ACC112 (cell line): ENCODE data around the gene ASB10.

Experiments
- H2AFZ ChIP-seq: fragments of 200-600 bp; sonication (generic); one replicate; pipeline ENCODE4 v1.6.0; 2017; ENCODE audit warnings: antibody characterized with exemption, low read length; ENCODE audit not compliant: unreplicated experiment
- H3K27ac ChIP-seq: fragments of 200-600 bp; sonication (generic); 2 replicates; pipeline ENCODE4 v1.5.1; 2014; ENCODE audit warnings: low read depth, mild to moderate bottlenecking, antibody characterized with exemption, low read length, moderate library complexity
- H3K27me3 ChIP-seq: fragments of 200-600 bp; sonication (generic); 2 replicates; pipeline ENCODE4 v1.6.1; 2014; ENCODE audit warnings: mild to moderate bottlenecking, antibody characterized with exemption, low read length, moderate library complexity, mixed read lengths; ENCODE audit not compliant: insufficient read depth
- H3K36me3 ChIP-seq: fragments of 200-600 bp; sonication (generic); 2 replicates; pipeline ENCODE4 v1.6.1; 2016; ENCODE audit warnings: mild to moderate bottlenecking, antibody characterized with exemption, low read length, moderate library complexity, mixed read lengths; ENCODE audit not compliant: insufficient read depth
- H3K4me1 ChIP-seq: fragments of 200-600 bp; sonication (generic); one replicate; pipeline ENCODE4 v1.6.1; 2016; ENCODE audit warnings: low read length, mixed read lengths; ENCODE audit not compliant: insufficient read depth, unreplicated experiment, control insufficient read depth
- H3K4me3 ChIP-seq: fragments of 200-600 bp; sonication (generic); 2 replicates; pipeline ENCODE4 v1.5.1; 2014; ENCODE audit warnings: mild to moderate bottlenecking, low read depth, low read length
- H3K79me2 ChIP-seq: fragments of 200-600 bp; sonication (generic); one replicate; pipeline ENCODE4 v1.6.0; 2016; ENCODE audit warnings: low read length; ENCODE audit not compliant: control insufficient read depth, unreplicated experiment, insufficient read depth

ASB10 gene

GRCh38 chr7:151228024-151228866 is 41.2 kb upstream of the ASB10 start:
- peak overlapping the region; percentile 91 for H3K4me3 ChIP-seq
- no peaks in the 10 kb centered on the region for H3K27me3 ChIP-seq
- peak overlapping the region; percentile 79 for H2AFZ ChIP-seq
- H3K27ac ChIP-seq = 0 out of 2 replicates have a peak overlapping the region, but pooled peaks have one; percentile 48
- H3K79me2 ChIP-seq = peaks cover 34% of the 10 kb centered on the region
- H3K36me3 ChIP-seq = peaks cover 9% of the 10 kb centered on the region; the same call in 1 of the 2 replicates
- H3K4me1 ChIP-seq = peaks cover 32% of the 10 kb centered on the region

DNA sequence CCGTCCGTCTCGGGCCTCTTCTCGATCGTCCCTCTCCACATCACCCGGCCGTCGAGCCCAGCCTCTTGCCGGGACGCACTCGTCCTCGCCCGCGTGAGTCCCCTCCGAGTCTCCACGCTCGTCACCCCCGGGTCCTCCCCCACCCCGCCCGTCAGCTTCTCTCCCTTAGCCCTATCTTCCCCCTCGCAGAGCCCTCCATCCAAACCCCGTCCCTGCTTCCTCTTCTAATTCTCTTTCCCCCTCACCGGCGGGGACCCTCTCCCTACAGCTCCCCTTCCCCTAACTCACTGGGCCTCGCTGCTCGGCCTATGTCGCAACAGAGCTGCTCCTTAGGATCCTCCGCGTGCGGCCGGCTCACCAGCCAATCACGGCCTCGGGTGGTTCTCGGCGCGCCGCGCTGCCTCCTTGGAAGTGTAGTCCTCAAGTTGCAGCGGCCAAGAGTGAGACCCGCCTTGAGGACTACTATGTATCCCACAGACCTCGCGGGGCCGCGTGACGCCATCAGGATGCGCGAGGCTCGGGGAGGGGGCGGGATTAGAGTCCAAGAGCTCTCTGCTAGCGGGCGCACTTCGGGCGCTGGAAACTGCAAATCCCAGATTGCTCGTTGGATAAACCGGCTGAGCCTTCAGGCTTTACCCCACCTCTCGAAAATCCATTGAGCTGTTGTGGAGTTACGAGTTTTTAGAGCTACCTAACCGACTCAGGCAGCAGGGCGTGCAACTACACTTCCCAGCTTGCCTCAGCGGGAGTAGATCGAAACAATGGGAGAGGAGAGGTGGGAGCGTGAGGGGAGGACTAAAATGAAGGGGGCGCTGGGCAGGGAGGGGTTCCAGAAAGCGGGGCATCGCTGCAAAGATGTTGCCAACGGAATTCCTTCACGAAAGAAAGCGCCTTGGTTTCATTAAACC is 40.1 kb upstream of the ASB10 start, which contains the start of gene ABCF2:
ABCF2 (minus strand) TSS at position 331 of the 908 bp plus-strand sequence. CDS start 747 bp downstream, outside the sequence.
- Histone ChIP-seq H2AFZ (peak within 1 kb of the TSS; percentile 81), H3K27me3 (no peaks in the 10 kb centered on the region), H3K36me3 (peaks cover 19% of the 10 kb centered on the region), H3K27ac (peak within 1 kb of the TSS; percentile 48), H3K4me1 (peaks cover 32% of the 10 kb centered on the region), H3K79me2 (peaks cover 24% of the 10 kb centered on the region), H3K4me3 (peak within 1 kb of the TSS; percentile 91)

- Histone ChIP-seq H3K79me2 (peaks cover 24% of the 10 kb centered on the region), H3K27me3 (no peaks in the 10 kb centered on the region), H3K4me3 (peak overlapping the region; percentile 91), H3K4me1 (peaks cover 28% of the 10 kb centered on the region), H3K36me3 (peaks cover 22% of the 10 kb centered on the region), H2AFZ (peak overlapping the region; percentile 81), H3K27ac (peak overlapping the region; percentile 41; the same call in 1 of the 2 replicates)
Measured at GRCh38 chr7:151226560-151226874, 39.5 kb upstream of the ASB10 start.

DNA sequence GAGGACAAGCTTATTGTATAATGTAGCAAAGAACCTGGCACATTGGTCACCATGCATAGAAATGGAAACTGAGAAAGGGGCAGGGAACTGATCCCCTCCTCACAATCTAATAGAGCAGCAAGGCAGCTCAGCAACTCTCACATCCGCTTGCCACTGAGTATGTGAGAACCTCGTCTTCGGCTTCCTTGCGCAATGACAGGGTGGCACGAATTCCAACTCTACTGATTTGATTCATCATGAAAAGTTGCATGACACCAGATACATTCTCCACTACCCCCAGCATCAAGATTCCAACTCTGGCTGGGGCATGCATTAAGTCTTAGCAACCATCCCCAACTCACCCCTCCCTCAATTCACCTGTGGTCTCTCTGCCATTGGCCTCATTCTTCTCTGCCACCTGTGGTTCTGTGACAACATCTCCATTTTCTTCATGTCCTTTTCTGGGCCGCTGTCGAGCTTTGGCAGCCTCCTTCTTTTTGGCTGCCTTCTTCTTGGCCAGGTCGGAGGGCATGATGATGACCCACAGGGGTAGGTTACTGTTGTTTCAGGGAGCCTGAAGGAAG is 39.0 kb upstream of the ASB10 start:
- peak overlapping the region; percentile 41; the same call in 1 of the 2 replicates for H3K27ac ChIP-seq
- peak overlapping the region; percentile 81 for H2AFZ ChIP-seq
- peaks cover 22% of the 10 kb centered on the region for H3K36me3 ChIP-seq
- peaks cover 23% of the 10 kb centered on the region for H3K4me1 ChIP-seq
- H3K79me2 ChIP-seq = peaks cover 24% of the 10 kb centered on the region
- no peaks in the 10 kb centered on the region for H3K27me3 ChIP-seq
- peak overlapping the region; percentile 91 for H3K4me3 ChIP-seq

- H3K27me3 ChIP-seq = no peaks in the 10 kb centered on the region
- peaks cover 24% of the 10 kb centered on the region for H3K79me2 ChIP-seq
- H3K4me3 ChIP-seq = no peak overlapping the region
- peaks cover 31% of the 10 kb centered on the region for H3K36me3 ChIP-seq
- H3K4me1 ChIP-seq = peaks cover 22% of the 10 kb centered on the region
- no peak overlapping the region for H2AFZ ChIP-seq
- H3K27ac ChIP-seq = no peak overlapping the region
Measured at GRCh38 chr7:151223728-151224127, 36.7 kb upstream of the ASB10 start.

- H3K4me1 ChIP-seq = no peaks in the 10 kb centered on the region
- H3K27ac ChIP-seq = no peak overlapping the region
- no peaks in the 10 kb centered on the region for H3K79me2 ChIP-seq
- no peaks in the 10 kb centered on the region for H3K27me3 ChIP-seq
- no peak overlapping the region for H3K4me3 ChIP-seq
- H2AFZ ChIP-seq = no peak overlapping the region
- peaks cover 43% of the 10 kb centered on the region for H3K36me3 ChIP-seq
Measured at GRCh38 chr7:151218170-151218569, 31.1 kb upstream of the ASB10 start.

GRCh38 chr7:151215396-151215795 is 28.3 kb upstream of the ASB10 start:
- H3K4me1 ChIP-seq = no peaks in the 10 kb centered on the region
- no peak overlapping the region for H3K4me3 ChIP-seq
- H3K79me2 ChIP-seq = no peaks in the 10 kb centered on the region
- H2AFZ ChIP-seq = no peak overlapping the region
- H3K27me3 ChIP-seq = no peaks in the 10 kb centered on the region
- H3K36me3 ChIP-seq = peaks cover 29% of the 10 kb centered on the region; the same call in 1 of the 2 replicates
- no peak overlapping the region for H3K27ac ChIP-seq

DNA sequence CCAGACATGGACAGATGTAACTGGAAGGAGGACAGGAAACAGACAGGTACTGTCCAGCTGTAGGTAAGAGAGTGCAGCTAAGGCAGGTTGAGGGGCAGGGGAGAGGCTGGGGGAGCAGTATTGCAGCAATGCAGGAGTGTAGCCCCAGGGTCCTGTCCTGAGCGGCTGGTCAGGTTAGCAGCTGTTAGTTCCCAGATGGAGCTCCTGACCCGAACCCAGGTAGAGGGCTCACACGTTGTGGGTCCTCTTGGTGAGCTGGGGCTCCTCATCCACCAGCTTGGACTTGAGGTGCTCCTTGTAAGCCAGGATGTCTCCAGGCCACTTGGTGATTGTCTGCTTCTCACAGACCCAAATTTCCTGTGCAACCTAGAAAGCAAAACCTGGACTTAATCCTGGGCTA is 26.8 kb upstream of the ASB10 start:
- H3K36me3 ChIP-seq = peaks cover 24% of the 10 kb centered on the region; the same call in 1 of the 2 replicates

GRCh38 chr7:151212626-151213025 is 25.6 kb upstream of the ASB10 start:
- Histone ChIP-seq H3K4me1 (no peaks in the 10 kb centered on the region), H3K4me3 (no peak overlapping the region), H3K36me3 (peaks cover 16% of the 10 kb centered on the region; the same call in 1 of the 2 replicates), H3K27me3 (no peaks in the 10 kb centered on the region), H3K79me2 (no peaks in the 10 kb centered on the region), H2AFZ (no peak overlapping the region), H3K27ac (no peak overlapping the region)

More for the DNA sequence above, 26.8 kb upstream of the ASB10 start:
- H2AFZ ChIP-seq = no peak overlapping the region
- H3K27me3 ChIP-seq = no peaks in the 10 kb centered on the region
- H3K4me1 ChIP-seq = no peaks in the 10 kb centered on the region
- H3K4me3 ChIP-seq = no peak overlapping the region
- H3K79me2 ChIP-seq = no peaks in the 10 kb centered on the region
- H3K27ac ChIP-seq = no peak overlapping the region

- Histone ChIP-seq H3K4me1 (no peaks in the 10 kb centered on the region), H3K27me3 (0 out of 2 replicates have a peak, but pooled peaks cover 4% of the 10 kb centered on the region), H3K27ac (no peak overlapping the region), H3K79me2 (no peaks in the 10 kb centered on the region), H2AFZ (no peak overlapping the region), H3K4me3 (no peak overlapping the region), H3K36me3 (peaks cover 13% of the 10 kb centered on the region; the same call in 1 of the 2 replicates)
Measured at GRCh38 chr7:151211155-151211772, 24.2 kb upstream of the ASB10 start.
